ENCODE measurements around the gene PRKCSH. TPM values are rescaled to one million over a fixed set of nuclear protein-coding genes. Genes with fewer than 3 reads are reported as not detected.
A peak's percentile ranks its signal among the peaks of the same experiment; 100 is the strongest.

Gene PRKCSH
- total RNA-seq, 4 donors from 2014 or later: 81.0 to 141 (median 98.7) TPM

DNA sequence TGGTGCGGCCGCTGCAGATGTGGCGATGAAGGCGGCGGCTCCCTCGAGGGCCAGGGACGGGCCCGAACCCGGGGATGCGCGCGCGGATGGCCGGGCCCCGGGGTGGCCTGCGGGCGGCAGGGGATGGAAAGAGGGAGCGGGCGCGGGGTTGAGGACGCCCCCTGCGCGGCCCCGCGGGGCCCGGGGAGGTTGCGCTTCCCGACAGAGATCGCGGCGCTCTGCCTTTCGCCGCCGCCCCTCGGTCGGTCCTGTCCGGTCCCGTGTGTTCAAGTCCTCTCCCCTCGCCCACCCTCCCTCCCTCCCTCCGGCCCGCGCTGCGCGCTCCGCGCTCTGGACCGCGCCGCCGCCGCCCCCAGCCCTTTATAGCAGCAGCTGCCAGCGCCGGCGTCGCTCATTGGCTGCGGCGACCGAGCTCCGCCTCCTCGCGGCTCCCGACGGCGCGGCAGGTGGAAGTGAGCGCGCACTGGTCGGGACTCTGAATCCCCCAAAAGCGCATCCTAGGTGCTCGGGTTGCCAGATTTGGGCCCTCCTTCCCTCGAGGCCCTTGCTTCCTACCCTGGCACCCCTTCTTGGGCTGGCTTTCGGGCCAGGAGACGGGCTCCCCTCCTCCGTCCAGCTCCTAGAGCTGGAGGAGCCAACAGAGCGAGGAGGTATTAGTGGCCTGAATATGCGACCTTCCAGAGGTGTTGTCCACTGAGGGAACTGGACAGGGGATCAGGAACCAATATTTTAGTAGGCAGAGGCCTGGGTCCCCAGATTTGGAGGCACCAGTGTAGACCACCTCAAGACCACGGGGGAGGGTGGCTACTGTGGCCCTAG, 45.5 kb downstream of the PRKCSH start, which contains the start of gene ELAVL3:
TSS of gene ELAVL3 (minus strand) at position 332 of the 819 bp plus-strand sequence. CDS start 438 bp downstream, outside the sequence.
- H3K9me3 ChIP-seq: peaks cover 0 to 4% (median 0%) of the 10 kb centered on the region in 4 donors
- H3K27ac ChIP-seq (replicated peaks in 1 of 4): no peak within 1 kb of the TSS
- H3K4me1 ChIP-seq: peaks cover 36 to 45% (median 44%) of the 10 kb centered on the region in 4 donors
- TF ChIP-seq POLR2A (IDR thresholded peaks at IDR 0.05; ENCODE audit: low read depth) (no peak), EP300 (IDR thresholded peaks at IDR 0.05) (no peak), POLR2AphosphoS5 (IDR thresholded peaks at IDR 0.05) (no peak)
- TF ChIP-seq, protein P1, sequence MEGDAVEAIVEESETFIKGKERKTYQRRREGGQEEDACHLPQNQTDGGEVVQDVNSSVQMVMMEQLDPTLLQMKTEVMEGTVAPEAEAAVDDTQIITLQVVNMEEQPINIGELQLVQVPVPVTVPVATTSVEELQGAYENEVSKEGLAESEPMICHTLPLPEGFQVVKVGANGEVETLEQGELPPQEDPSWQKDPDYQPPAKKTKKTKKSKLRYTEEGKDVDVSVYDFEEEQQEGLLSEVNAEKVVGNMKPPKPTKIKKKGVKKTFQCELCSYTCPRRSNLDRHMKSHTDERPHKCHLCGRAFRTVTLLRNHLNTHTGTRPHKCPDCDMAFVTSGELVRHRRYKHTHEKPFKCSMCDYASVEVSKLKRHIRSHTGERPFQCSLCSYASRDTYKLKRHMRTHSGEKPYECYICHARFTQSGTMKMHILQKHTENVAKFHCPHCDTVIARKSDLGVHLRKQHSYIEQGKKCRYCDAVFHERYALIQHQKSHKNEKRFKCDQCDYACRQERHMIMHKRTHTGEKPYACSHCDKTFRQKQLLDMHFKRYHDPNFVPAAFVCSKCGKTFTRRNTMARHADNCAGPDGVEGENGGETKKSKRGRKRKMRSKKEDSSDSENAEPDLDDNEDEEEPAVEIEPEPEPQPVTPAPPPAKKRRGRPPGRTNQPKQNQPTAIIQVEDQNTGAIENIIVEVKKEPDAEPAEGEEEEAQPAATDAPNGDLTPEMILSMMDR (IDR thresholded peaks at IDR 0.05): peak in 1 of 3 experiments; percentile 8
- peaks cover 8 to 26% (median 14%) of the 10 kb centered on the region in 4 donors for H3K36me3 ChIP-seq
- peak within 1 kb of the TSS; percentile 27 to 54 (median 32) for H3K4me3 ChIP-seq
- intact Hi-C loops (cut with DNase I): no loop called here
- H3K27me3 ChIP-seq: peaks cover 15 to 70% (median 47%) of the 10 kb centered on the region in 4 donors
- WGBS: 40% methylated on average over 2 of the region's 77 CpGs
- no peak for DNase-seq (ENCODE audit: extremely low spot score)

DNA sequence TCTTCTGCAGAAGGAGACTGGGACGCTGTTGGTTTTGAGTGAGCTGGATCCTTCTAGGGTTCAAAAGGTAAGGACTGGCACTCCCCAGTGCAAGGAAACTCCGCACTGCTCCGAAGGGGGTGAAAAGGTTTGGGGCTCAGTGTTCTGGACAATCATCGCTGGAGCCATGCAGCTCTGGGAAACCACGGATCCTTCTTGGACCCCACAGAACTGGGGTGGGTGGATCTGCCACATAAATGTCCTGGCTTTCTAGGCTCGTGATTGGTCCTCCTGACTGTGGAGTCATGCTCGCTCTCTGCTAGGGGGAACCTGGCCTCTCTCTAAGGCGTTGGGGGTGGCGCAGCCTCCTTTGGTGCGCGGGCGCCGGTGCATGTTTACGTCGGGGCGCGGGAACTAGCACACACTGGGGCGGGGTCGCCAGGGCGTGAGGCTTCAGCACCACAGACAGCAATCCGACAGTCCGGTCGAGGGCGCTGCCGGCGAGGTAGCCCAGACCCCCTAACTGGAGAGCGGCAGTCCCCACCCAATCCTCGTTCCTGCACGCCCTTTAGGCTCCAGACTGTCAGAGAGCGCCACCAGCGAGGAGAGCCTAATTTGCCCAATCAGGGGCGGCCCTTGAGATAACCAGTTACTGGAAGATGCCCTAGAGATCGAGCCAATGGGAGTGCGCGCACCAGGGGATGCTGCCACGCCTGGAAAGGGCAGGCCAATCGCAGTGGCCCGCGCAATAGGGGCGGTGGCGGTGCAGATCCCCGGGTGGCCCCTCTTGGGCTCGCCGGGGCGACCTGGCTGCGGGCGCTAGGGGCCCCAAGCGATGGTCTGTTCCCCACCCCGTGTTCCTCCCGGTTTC, 46.3 kb downstream of the PRKCSH start:
- Histone ChIP-seq H3K9me3 (peaks cover 0 to 4% (median 0%) of the 10 kb centered on the region in 4 donors), H3K4me1 (peaks cover 36 to 45% (median 44%) of the 10 kb centered on the region in 4 donors), H3K4me3 (peak overlapping the region; percentile 38 to 54 (median 42)), H3K36me3 (peaks cover 8 to 34% (median 20%) of the 10 kb centered on the region in 4 donors), H3K27ac (replicated peaks in 1 of 4) (peak overlapping the region in 1 of 4 donors; percentile 3), H3K27me3 (peaks cover 15 to 79% (median 47%) of the 10 kb centered on the region in 4 donors)
- intact Hi-C loops (cut with DNase I): no loop called here
- TF ChIP-seq POLR2AphosphoS5 (IDR thresholded peaks at IDR 0.05): no peak
- no peak for TF ChIP-seq POLR2A (IDR thresholded peaks at IDR 0.05; ENCODE audit: low read depth)
- TF ChIP-seq, protein P1 (IDR thresholded peaks at IDR 0.05): no peak
- no peak for TF ChIP-seq EP300 (IDR thresholded peaks at IDR 0.05)
- 11% methylated on average over 22 of the region's 50 CpGs for WGBS
- no peak for DNase-seq (ENCODE audit: extremely low spot score)

DNA sequence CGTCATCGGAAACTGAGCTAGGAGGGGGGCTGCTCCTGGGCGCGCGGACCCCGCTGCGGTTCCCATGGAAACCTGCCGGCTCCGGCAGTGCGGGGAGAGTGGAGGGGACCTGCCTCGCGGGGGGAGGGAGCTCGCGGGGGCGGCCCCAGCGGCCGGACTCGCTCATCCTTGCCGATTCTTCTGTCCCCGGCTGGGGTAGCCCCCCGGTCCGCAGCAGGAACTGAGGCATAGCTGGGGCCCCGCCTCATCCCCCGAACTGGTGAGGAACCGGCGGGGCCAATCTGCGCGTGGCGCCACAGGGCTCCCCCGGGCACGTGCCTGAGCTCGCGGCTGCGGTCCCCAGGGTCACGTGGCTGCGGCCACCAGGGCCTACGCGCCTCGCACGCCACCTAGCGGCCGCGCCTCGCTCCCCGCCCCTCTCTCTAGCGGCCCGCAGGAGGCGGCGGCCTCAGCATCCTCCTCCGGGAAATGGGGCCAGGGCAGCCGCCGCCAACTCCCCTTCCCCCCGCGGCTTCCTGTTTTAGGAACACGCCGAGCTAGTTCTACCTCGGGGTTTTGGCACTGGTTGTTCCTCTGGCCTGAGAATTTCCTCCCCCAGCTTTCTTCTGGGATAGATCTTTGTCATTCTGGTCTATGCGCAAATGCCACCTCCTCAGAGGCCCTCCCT, 47.1 kb downstream of the PRKCSH start:
- Histone ChIP-seq H3K36me3 (peaks cover 8 to 42% (median 28%) of the 10 kb centered on the region in 4 donors), H3K27me3 (peaks cover 15 to 86% (median 47%) of the 10 kb centered on the region in 4 donors), H3K27ac (replicated peaks in 1 of 4) (peak overlapping the region in 1 of 4 donors; percentile 3), H3K4me3 (peak overlapping the region; percentile 38 to 54 (median 42)), H3K4me1 (peaks cover 36 to 45% (median 44%) of the 10 kb centered on the region in 4 donors), H3K9me3 (peaks cover 0 to 4% (median 0%) of the 10 kb centered on the region in 4 donors)
- intact Hi-C loops (cut with DNase I): no loop called here
- peak; percentile 92 for DNase-seq (ENCODE audit: extremely low spot score)
- TF ChIP-seq, protein P1 (IDR thresholded peaks at IDR 0.05): peak; percentile 94 to 99 (median 96)
- no peak for TF ChIP-seq EP300 (IDR thresholded peaks at IDR 0.05)
- TF ChIP-seq POLR2A (IDR thresholded peaks at IDR 0.05; ENCODE audit: low read depth): no peak
- TF ChIP-seq POLR2AphosphoS5 (IDR thresholded peaks at IDR 0.05): peak in 1 of 2 donors; percentile 82
- WGBS: 19% methylated on average over 5 of the region's 58 CpGs

Measured in esophagus muscularis mucosa (tissue), 4 donors.